NCI-H146 treated with DMSO at 0.1 percent for 48 hours (cell line): Measurements from ENCODE around the gene PHF21A.
"Not testable (repeated sequence)": the region's sequence is repeated elsewhere in the genome, so short reads cannot be mapped to it uniquely, and the experiment has no call there.

Experiments
- DNase-seq: peaks from one replicate; lab custom pipeline; 2025; ENCODE audit not compliant: unreplicated experiment; lab: John Stamatoyannopoulos, UW

The PHF21A gene

DNA sequence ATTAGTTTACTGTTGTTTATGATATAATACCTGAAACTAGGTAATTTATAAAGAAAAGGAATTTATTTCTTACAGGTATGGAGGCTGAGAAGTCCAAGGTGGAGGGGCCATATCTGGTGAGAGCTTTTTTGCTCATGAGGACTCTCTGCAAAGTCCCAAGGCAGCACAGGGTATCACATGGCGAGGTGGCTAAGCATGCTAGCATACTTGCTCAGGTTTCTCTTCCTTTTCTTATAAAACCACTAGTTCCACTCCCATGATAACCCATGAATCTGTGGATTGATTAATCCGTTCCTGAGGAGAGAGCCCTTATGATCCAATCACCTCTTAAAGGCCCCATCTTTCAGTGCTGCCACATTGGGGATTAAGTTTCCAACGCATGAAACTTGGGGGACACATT is 82.7 kb downstream of the PHF21A start:
- no peak for DNase-seq

- DNase-seq = no peak
These were observed 84.3 kb downstream of the PHF21A start for GRCh38 chr11:46036969-46037368.

DNA sequence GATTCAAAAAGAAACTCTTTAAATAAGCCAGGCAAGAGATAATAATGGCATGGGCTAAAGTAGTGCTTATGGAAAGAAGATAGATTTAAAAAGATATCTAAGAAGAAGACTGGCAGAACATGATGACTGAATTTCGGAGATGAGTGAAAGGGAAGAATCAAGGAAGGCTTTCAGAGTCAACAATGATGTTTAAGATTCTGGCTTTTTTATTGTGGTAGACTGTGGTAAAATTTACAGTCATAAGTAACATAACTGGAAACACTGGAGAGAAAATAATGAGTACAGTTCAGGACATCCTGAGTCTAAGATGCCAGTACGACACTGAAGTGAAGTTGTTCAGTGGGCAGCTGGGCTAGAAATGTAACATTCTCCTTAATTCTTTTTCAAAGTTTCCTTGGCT is 85.2 kb downstream of the PHF21A start:
- no peak for DNase-seq

DNA sequence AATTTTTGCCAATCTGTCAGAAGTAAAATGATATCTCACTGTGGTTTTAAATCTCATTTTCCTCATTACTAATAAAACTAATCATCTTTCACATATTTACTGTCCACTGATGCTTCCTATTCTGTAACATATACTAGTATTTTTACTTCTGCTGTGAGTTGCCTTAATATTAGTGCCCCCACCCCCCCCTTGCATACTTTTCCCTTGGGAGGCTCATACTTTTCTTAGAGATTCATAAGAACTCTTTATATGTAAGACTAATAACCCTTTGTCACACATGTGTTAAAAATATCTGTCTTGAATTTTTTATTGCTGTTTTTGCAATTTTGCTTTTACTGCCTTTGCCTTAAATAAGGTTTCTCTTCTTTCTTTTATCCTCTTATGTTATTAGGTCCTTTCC is 87.2 kb downstream of the PHF21A start:
- no peak for DNase-seq

DNA sequence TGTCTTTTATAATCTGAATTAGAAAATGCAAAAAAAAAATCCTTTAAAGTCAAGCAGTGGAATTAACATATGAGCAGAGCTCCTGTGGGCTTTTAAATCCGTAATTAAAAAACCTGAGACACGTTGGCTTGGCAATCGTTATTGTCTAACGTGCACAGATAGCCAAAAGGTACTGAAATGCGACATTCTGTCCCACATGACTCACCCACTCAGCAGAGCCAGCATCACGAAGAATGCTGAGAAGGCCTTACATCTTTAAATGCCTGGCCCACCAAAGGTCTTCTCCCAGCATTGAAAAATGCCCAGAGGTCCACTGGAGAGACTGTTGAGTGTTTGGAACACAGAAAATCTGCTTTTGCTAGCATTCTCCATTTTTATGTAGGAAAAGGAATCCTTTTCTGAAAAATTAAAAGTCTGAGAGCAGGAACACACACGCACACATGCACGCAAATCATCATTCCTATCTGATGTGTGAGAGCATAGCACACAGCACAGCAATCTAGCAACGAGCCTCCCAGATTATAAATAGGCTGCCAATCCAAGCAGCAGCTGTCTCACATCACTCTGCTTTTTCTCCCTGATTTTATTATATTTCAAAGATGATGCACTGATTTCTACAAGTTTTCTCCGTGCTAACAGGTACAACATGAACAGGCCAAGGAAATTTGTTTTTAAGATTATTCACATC is 94.5 kb downstream of the PHF21A start:
- DNase-seq = no peak

DNA sequence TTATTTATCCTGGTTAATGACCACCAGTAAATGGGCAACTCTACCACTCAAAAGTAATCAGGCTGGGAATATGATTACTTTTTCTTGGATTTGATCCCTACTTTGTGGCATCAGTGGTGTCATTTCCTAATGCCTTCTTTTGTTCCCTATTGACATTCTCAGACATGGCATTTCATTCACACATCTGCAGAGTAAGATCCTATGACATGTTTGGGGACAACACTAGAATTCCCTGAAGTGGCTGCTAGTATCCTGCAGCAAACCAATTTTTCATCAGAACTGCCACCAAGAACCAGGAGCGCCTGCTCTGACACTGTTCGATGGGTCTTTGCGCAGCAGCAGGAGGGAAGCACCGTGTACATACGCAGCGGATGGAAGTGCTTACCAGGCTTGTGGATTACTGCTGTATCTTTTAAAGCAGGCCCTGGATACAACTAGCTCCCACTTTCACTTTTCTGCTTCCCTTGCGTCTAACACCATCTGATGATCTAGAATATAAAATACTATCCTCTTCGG is 101.1 kb downstream of the PHF21A start:
- no peak for DNase-seq

DNA sequence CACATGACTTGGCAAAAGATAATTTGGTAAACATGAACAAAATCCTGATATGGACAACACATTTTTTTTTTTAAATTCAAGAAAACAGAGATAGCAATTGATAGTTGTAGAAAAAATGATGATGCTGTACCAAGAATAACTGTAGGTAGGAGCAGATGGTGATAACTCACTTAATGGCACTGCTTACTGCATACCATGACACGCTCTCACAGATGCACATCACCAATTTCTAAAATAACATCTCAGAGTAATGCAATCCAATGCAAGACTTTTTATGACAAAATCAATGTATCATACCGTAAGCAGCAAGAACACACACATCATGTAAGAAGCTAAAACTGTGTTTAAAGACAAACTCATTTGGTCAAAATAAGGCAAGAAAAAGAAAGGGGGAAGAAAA is 102.6 kb downstream of the PHF21A start:
- no peak for DNase-seq

GRCh38 chr11:46017341-46017740 is 103.9 kb downstream of the PHF21A start:
- no peak for DNase-seq

GRCh38 chr11:46015941-46016340 is 105.3 kb downstream of the PHF21A start:
- no peak for DNase-seq

DNA sequence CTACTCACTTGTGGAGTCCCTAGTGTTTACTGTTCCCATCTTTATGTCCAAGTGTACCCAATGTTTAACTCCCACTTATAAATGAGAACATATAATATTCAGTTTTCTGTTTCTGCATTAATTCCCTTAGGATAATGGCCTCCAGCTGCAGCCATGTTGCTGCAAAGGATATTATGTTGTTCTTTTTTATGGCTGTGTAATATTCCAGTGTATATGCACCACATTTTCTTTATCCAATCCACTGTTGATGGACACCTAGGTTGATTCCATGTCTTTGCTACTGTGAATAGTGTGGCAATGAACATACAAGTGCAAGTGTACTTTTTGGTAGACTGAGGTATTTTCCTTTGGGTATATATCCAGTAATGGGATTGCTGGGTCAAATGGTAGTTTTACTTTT is 107.1 kb downstream of the PHF21A start:
- not testable (repeated sequence) for DNase-seq

DNA sequence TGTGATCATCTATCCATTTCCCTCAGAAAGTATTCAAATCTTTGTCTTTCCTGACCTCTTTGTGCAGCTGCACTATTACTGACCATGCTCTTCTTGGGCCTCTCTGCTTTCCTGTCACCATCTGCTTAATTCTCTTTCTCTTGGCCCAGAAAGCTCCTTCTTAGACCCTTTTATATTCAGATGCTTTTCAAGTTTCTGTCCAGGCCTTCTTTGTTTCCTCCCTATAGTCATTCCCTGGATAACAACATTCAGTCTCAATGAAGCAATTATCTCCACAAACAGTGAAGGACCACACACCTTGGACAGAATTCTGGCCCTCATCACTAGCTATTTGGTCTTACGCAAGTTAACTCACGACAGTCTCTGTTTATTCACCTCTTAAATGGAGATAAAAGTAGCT is 109.1 kb downstream of the PHF21A start:
- DNase-seq = no peak

DNA sequence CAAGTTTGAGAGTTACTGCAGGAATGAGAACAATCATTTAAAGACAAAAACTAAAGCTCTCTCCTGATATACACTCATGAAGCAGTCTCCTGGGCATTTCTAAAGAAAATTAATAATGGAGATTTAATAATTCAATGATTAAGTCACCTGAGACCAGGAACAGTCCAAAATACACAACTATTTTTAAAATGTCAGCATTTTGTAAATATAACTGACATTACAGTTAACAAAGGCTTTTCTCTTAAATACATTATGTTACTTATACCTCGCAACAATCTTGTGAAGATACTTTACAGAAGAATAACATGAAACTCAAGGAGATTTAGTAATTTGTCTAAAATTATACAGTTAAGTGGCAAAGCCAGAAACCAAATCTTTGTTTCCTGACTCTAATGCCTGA is 111.2 kb downstream of the PHF21A start:
- no peak for DNase-seq

- DNase-seq = no peak
These were observed 111.6 kb downstream of the PHF21A start for GRCh38 chr11:46009647-46010046.

DNA sequence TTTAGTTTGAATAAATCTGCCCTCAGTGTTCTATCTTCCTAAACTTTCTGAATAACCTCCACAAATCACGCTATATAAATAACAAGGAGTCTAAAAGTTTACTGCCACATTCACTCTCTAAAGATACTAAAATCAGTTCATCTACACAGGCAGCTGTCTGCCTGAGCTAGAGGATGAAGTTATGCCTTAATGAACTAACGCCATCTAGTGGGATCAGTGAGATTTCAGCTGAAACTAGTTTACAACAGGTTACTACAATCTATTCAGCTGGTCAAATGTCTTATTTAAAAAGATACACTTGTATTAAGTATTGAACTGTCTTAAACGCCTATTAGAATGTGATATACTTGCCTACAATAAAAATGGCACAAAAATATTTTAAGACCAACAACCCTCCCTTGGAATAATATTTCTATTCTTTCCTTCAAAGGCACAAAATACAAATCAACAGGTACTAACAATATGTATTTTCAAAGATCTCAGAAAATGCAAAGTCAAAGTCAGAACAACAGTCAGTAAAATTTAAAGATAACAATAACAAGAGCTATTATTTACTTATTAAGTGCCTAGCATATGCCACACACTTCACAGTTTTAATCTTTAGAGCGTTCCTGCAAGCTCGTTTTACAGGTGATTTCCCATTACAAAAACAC is 114.7 kb downstream of the PHF21A start:
- DNase-seq = peak; percentile 50

GRCh38 chr11:46003572-46003971 is 117.7 kb downstream of the PHF21A start:
- no peak for DNase-seq

DNA sequence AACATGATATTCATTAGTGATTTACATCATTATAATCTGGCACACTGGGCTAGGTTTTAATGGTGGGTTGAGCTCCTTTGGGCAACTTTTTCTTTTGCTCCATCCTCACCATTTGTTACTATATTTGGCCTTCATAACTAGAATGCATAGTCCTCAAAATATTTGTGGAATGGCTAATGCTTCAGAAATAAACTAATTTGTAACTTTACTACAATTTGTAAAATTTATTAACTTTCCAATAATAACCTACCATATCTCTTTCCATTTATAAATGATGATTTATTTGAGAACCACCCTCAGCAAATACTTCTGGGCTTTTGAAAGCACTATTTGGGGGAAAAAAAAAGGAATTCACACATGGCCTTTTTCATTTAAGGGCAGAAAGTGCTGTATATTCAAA is 119.1 kb downstream of the PHF21A start:
- no peak for DNase-seq

DNA sequence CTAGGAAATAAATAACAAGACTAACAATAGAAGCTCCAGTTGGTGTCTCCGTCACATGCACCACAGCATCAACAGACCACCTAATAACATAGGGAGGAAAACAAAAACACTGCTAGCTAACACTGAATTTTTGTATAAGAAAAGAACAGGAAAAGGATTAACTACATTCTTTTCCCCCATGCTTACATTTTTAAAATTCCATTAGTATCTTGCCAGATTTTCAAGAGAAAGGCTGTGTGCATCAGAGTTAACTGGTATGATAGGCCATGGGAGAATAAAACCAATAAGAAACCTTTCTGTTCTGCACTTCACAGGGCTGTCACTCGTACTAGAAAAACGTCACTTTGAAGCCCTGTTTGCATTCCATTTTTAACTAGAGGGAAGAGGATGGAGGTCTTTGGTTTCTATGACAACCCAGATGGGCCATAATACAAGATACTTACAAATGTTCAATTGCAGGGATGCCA is 119.8 kb downstream of the PHF21A start:
- no peak for DNase-seq

GRCh38 chr11:45997599-45997998 is 123.7 kb downstream of the PHF21A start:
- DNase-seq = peak; percentile 11

DNA sequence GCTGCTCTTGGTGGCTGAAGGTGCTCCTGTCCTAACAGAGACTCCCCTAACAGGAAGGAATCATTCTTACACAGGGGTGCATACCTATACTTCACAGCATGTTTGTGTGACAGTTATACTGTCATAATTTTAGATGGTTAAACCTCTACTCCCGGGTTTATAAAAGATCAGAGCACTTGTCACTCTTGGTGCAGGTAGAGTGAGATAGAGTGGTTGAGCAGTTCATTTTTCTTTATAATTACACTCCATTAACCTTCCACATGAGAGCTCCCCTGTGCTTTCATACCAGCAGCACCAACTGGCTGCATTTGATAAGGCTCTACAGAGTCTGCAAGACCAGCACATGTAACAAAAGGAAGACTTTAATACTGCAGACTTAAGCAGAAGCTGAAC is 125.9 kb downstream of the PHF21A start:
- DNase-seq = no peak

GRCh38 chr11:45994371-45995341 is 126.6 kb downstream of the PHF21A start:
- DNase-seq = no peak

DNA sequence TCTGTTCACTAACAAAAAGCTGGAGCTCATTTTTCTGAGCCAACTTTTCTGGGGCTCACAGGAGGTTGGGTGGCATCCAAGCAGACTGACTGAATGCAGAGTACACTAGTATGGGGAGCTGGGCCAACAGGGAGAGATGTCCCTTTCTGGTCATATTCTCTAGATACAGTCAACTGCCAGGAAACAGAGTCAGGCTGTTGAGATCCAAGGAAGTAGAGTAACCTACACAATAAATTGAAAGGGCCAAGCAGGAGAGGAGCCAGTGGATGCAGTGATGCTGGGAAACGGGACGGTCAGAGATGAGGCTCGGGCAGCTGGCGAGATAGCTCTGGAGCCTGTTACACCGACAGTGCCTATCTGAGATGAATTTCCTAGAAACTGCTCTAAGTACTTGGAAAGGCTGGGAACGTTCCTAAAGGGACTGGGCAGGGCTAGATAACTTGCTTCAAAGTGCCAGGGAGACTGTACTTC is 127.7 kb downstream of the PHF21A start:
- DNase-seq = no peak
